ENCODE results near the gene SEMA3F. TPM values are rescaled to one million over a fixed set of nuclear protein-coding genes. Genes with fewer than 3 reads are reported as not detected.

The SEMA3F gene
- total and polyA plus RNA-seq, 2 experiments from 2014 or later, result 2.3 to 67.6 TPM

- no peak overlapping the region for H2AFZ ChIP-seq
- peaks cover 10% of the 10 kb centered on the region; the same call in 1 of the 2 replicates for H3K27me3 ChIP-seq (ENCODE audit: insufficient read depth)
- no peak overlapping the region for H3K4me3 ChIP-seq
- H3K9me3 Mint-ChIP-seq, result no peaks in the 10 kb centered on the region
- H3K4me3 Mint-ChIP-seq, result no peak overlapping the region
- H3K36me3 ChIP-seq (ENCODE audit: insufficient read depth), result no peaks in the 10 kb centered on the region; the same call in 1 of the 2 replicates
- H3K4me2 ChIP-seq, result no peak overlapping the region
- peaks cover 9% of the 10 kb centered on the region; the same call in 2 of the 3 replicates for H3K4me1 Mint-ChIP-seq
- H3K27ac ChIP-seq (ENCODE audit: low read depth), result no peak overlapping the region
- no peak for TF ChIP-seq STAT1 (IDR thresholded peaks at IDR 0.05; ENCODE audit: unreplicated experiment)
- TF ChIP-seq CTCF (conservative IDR thresholded peaks at IDR 0.05; ENCODE audit: low read depth in 2 of 2), result peak; percentile 81 to 95
- H3K4me1 ChIP-seq (ENCODE audit: insufficient read depth), result no peaks in the 10 kb centered on the region
- no peaks in the 10 kb centered on the region for H3K9me2 ChIP-seq (ENCODE audit: insufficient read depth)
- no peaks in the 10 kb centered on the region for H4K20me1 ChIP-seq (replicated peaks; ENCODE audit: insufficient read depth)
- ATAC-seq (peak; percentile 76), DNase-seq (ENCODE audit: low spot score) (peak; percentile 92)
- H3K79me2 ChIP-seq (replicated peaks; ENCODE audit: insufficient read depth), result no peaks in the 10 kb centered on the region
- peaks cover 6% of the 10 kb centered on the region for H3F3A ChIP-seq (replicated peaks; ENCODE audit: low read depth)
- H3K27me3 Mint-ChIP-seq (ENCODE audit: insufficient read depth, low read depth, poor library complexity), result peaks cover 13% of the 10 kb centered on the region
- peaks cover 10% of the 10 kb centered on the region; the same call in 2 of the 3 replicates for H3K36me3 Mint-ChIP-seq (ENCODE audit: low read depth)
- no peak overlapping the region for H3K27ac Mint-ChIP-seq
Observed at GRCh38 chr3:50189274-50189673, 34.1 kb downstream of the SEMA3F start.

- no peak overlapping the region for H3K4me3 Mint-ChIP-seq
- DNase-seq (ENCODE audit: low spot score), result no peak
- Histone ChIP-seq H3K79me2 (replicated peaks; ENCODE audit: insufficient read depth) (no peaks in the 10 kb centered on the region), H3K27ac (ENCODE audit: low read depth) (no peak overlapping the region), H3K36me3 (ENCODE audit: insufficient read depth) (no peaks in the 10 kb centered on the region; the same call in 1 of the 2 replicates), H3F3A (replicated peaks; ENCODE audit: low read depth) (peaks cover 6% of the 10 kb centered on the region), H3K4me2 (no peak overlapping the region), H3K27me3 (ENCODE audit: insufficient read depth) (peaks cover 12% of the 10 kb centered on the region; the same call in 1 of the 2 replicates), H3K4me3 (no peak overlapping the region), H4K20me1 (replicated peaks; ENCODE audit: insufficient read depth) (no peaks in the 10 kb centered on the region), H3K9me2 (ENCODE audit: insufficient read depth) (no peaks in the 10 kb centered on the region), H2AFZ (no peak overlapping the region), H3K4me1 (ENCODE audit: insufficient read depth) (no peaks in the 10 kb centered on the region)
- H3K4me1 Mint-ChIP-seq, result peaks cover 9% of the 10 kb centered on the region; the same call in 2 of the 3 replicates
- peaks cover 17% of the 10 kb centered on the region for H3K27me3 Mint-ChIP-seq (ENCODE audit: insufficient read depth, low read depth, poor library complexity)
- no peaks in the 10 kb centered on the region for H3K9me3 Mint-ChIP-seq
- H3K27ac Mint-ChIP-seq, result no peak overlapping the region
- H3K36me3 Mint-ChIP-seq (ENCODE audit: low read depth), result peaks cover 9% of the 10 kb centered on the region; the same call in 1 of the 3 replicates
- ATAC-seq, result no peak
- TF ChIP-seq JUNB (IDR thresholded peaks at IDR 0.05; ENCODE audit: unreplicated experiment), result no peak
- no peak; the same call in 1 of the 2 replicates for TF ChIP-seq POLR2AphosphoS5 (IDR thresholded peaks at IDR 0.05; ENCODE audit: low read depth)
- no peak for TF ChIP-seq CTCF (conservative IDR thresholded peaks at IDR 0.05; ENCODE audit: low read depth in 2 of 2)
- no peak for TF ChIP-seq ZNF331 (CRISPR knock-in tag; IDR thresholded peaks at IDR 0.05; ENCODE audit: low read depth)
- TF ChIP-seq ZNF462 (CRISPR knock-in tag; IDR thresholded peaks at IDR 0.05), result no peak
- TF ChIP-seq EZH2phosphoT487 (IDR thresholded peaks at IDR 0.05; ENCODE audit: unreplicated experiment), result no peak
- no peak for TF ChIP-seq ZNF114 (CRISPR knock-in tag; IDR thresholded peaks at IDR 0.05)
- TF ChIP-seq NANOG (IDR thresholded peaks at IDR 0.05; ENCODE audit: borderline replicate concordance), result no peak
- no peak for TF ChIP-seq CREB1 (CRISPR knock-in tag; IDR thresholded peaks at IDR 0.05; ENCODE audit: low read depth)
Observed at GRCh38 chr3:50189989-50190388, 34.9 kb downstream of the SEMA3F start.

All from GM23338 (cell line).